Measurements from ENCODE around the gene CDC25C. TPM values are rescaled to one million over a fixed set of nuclear protein-coding genes. Genes with fewer than 3 reads are reported as not detected.

CDC25C gene
- total RNA-seq, 1 experiment from 2014 or later = 18.8 TPM

- Mint-ChIP-seq H3K4me1 (peaks cover 2% of the 10 kb centered on the region; the same call in 1 of the 2 replicates), H3K4me3 (no peak overlapping the region), H3K27me3 (ENCODE audit: low read depth) (peaks cover 9% of the 10 kb centered on the region; the same call in 1 of the 2 replicates), H3K9me3 (no peaks in the 10 kb centered on the region), H3K27ac (no peak overlapping the region), H3K36me3 (no peaks in the 10 kb centered on the region)
- ChIA-PET POLR2A (no interaction called here), CTCF (no interaction called here)
- DNase-seq (ENCODE audit: low spot score) (no peak), ATAC-seq (no peak; the same call in 1 of the 2 replicates)
- TF ChIP-seq ZNF671 (CRISPR knock-in tag; IDR thresholded peaks at IDR 0.05) (no peak), ZNF396 (CRISPR knock-in tag; IDR thresholded peaks at IDR 0.05; ENCODE audit: borderline replicate concordance) (no peak), PREB (CRISPR knock-in tag; IDR thresholded peaks at IDR 0.05; ENCODE audit: borderline replicate concordance) (no peak), ZNF232 (CRISPR knock-in tag; IDR thresholded peaks at IDR 0.05) (no peak), NFATC4 (CRISPR knock-in tag; IDR thresholded peaks at IDR 0.05) (no peak), TP53 (CRISPR knock-in tag; IDR thresholded peaks at IDR 0.05) (no peak), TEAD4 (CRISPR knock-in tag; IDR thresholded peaks at IDR 0.05) (no peak), MLX (CRISPR knock-in tag; IDR thresholded peaks at IDR 0.05) (no peak), RELA (CRISPR knock-in tag; IDR thresholded peaks at IDR 0.05; ENCODE audit: borderline replicate concordance) (no peak), IRF2 (CRISPR knock-in tag; IDR thresholded peaks at IDR 0.05; ENCODE audit: borderline replicate concordance, low read depth) (no peak), JUN (CRISPR knock-in tag; IDR thresholded peaks at IDR 0.05) (no peak), ATF2 (CRISPR knock-in tag; IDR thresholded peaks at IDR 0.05; ENCODE audit: borderline replicate concordance, low read depth) (no peak), FOXJ3 (CRISPR knock-in tag; IDR thresholded peaks at IDR 0.05; ENCODE audit: borderline replicate concordance) (no peak), USF1 (CRISPR knock-in tag; IDR thresholded peaks at IDR 0.05) (no peak), ELF4 (CRISPR knock-in tag; IDR thresholded peaks at IDR 0.05; ENCODE audit: low read depth) (no peak), OVOL2 (CRISPR knock-in tag; IDR thresholded peaks at IDR 0.05; ENCODE audit: borderline replicate concordance) (no peak)
Observed at GRCh38 chr5:138257583-138257982, 74.0 kb downstream of the CDC25C start.

- DNase-seq (ENCODE audit: low spot score) = no peak
- Mint-ChIP-seq H3K27me3 (ENCODE audit: low read depth) (peaks cover 9% of the 10 kb centered on the region; the same call in 1 of the 2 replicates), H3K27ac (no peak overlapping the region), H3K36me3 (no peaks in the 10 kb centered on the region), H3K4me3 (no peak overlapping the region), H3K9me3 (no peaks in the 10 kb centered on the region), H3K4me1 (no peaks in the 10 kb centered on the region)
- CTCF ChIA-PET = interaction anchor here (1.7 kb wide), 2 partner anchors 99 to 188 kb away, joined by 3 read pairs; no protein-coding TSS in a partner anchor
- POLR2A ChIA-PET = no interaction called here
- TF ChIP-seq MLX (CRISPR knock-in tag; IDR thresholded peaks at IDR 0.05) = no peak
- TF ChIP-seq AFF4 (CRISPR knock-in tag; IDR thresholded peaks at IDR 0.05; ENCODE audit: borderline replicate concordance) = no peak
- no peak for TF ChIP-seq CBFB (CRISPR knock-in tag; IDR thresholded peaks at IDR 0.05; ENCODE audit: low read depth)
- TF ChIP-seq ZBTB21 (CRISPR knock-in tag; IDR thresholded peaks at IDR 0.05; ENCODE audit: borderline replicate concordance) = no peak
- TF ChIP-seq NFE2L1 (CRISPR knock-in tag; IDR thresholded peaks at IDR 0.05) = no peak
- no peak for TF ChIP-seq ZSCAN18 (CRISPR knock-in tag; IDR thresholded peaks at IDR 0.05)
- no peak for TF ChIP-seq ZNF512 (CRISPR knock-in tag; IDR thresholded peaks at IDR 0.05; ENCODE audit: borderline replicate concordance)
- no peak for TF ChIP-seq SP1 (CRISPR knock-in tag; conservative IDR thresholded peaks at IDR 0.05)
- no peak for TF ChIP-seq ESRRA (CRISPR knock-in tag; IDR thresholded peaks at IDR 0.05; ENCODE audit: borderline replicate concordance)
- ATAC-seq = no peak
Observed at GRCh38 chr5:138252944-138253343, 78.7 kb downstream of the CDC25C start.

All from WTC11 (cell line).